Glutamatergic neuron (in vitro differentiated cells): ENCODE data around the gene VMP1. TPM values are rescaled to one million over a fixed set of nuclear protein-coding genes. Genes with fewer than 3 reads are reported as not detected.
"Not testable (repeated sequence)": the region's sequence is repeated elsewhere in the genome, so short reads cannot be mapped to it uniquely, and the experiment has no call there.

ENCODE experiments used
- DNase-seq: peaks from one replicate; pipeline ENCODE4 v3.0.0; 2022
- H3K27ac Mint-ChIP-seq: one replicate; pipeline ENCODE4 v1.8.0; 2020; ENCODE audit warnings: mild to moderate bottlenecking, mixed read lengths, inconsistent platforms; ENCODE audit not compliant: unreplicated experiment
- H3K27me3 Mint-ChIP-seq: one replicate; pipeline ENCODE4 v1.8.0; 2020; ENCODE audit warnings: mild to moderate bottlenecking, moderate library complexity, mixed read lengths, inconsistent platforms; ENCODE audit not compliant: unreplicated experiment
- H3K36me3 Mint-ChIP-seq: one replicate; pipeline ENCODE4 v1.8.0; 2020; ENCODE audit warnings: mild to moderate bottlenecking, mixed read lengths, inconsistent platforms; ENCODE audit not compliant: unreplicated experiment
- H3K4me1 Mint-ChIP-seq: one replicate; pipeline ENCODE4 v1.8.0; 2020; ENCODE audit warnings: mild to moderate bottlenecking, low read depth, mixed read lengths, inconsistent platforms; ENCODE audit not compliant: unreplicated experiment
- H3K4me3 Mint-ChIP-seq: one replicate; pipeline ENCODE4 v1.8.0; 2020; ENCODE audit warnings: mild to moderate bottlenecking, mixed read lengths, inconsistent platforms; ENCODE audit not compliant: unreplicated experiment
- H3K9me3 Mint-ChIP-seq: one replicate; pipeline ENCODE4 v1.8.0; 2020; ENCODE audit warnings: mild to moderate bottlenecking, moderate library complexity, mixed read lengths, inconsistent platforms; ENCODE audit not compliant: unreplicated experiment
- CTCF ChIP-seq: fragments of 200-600 bp; sonication (generic); IDR thresholded peaks from one replicate; pipeline ENCODE4 v1.5.0; 2021; ENCODE audit not compliant: partially characterized antibody, unreplicated experiment
- total RNA-seq: library from RNA; stranded (reverse); fragmentation: NEBNext Ultra II Directional; extraction: Animal tissue kit (Norgen Biotek cat#: 25700); gene quantifications from one replicate; pipeline ENCODE4 v1.2.1, GENCODE V29; 2021; ENCODE audit not compliant: unreplicated experiment

Gene VMP1
- total RNA-seq, 1 donor from 2014 or later = 64.1 TPM

- no peaks in the 10 kb centered on the region for H3K36me3 Mint-ChIP-seq
- H3K4me3 Mint-ChIP-seq = no peak overlapping the region
- no peak for TF ChIP-seq CTCF
- H3K27me3 Mint-ChIP-seq = no peaks in the 10 kb centered on the region
- H3K27ac Mint-ChIP-seq = no peak overlapping the region
- H3K9me3 Mint-ChIP-seq = no peaks in the 10 kb centered on the region
- DNase-seq = no peak
- peaks cover 11% of the 10 kb centered on the region for H3K4me1 Mint-ChIP-seq
These were observed 132.3 kb downstream of the VMP1 start for GRCh38 chr17:59839651-59840328.

- Mint-ChIP-seq H3K9me3 (no peaks in the 10 kb centered on the region), H3K27ac (no peak overlapping the region), H3K4me3 (no peak overlapping the region), H3K4me1 (peaks cover 11% of the 10 kb centered on the region), H3K36me3 (no peaks in the 10 kb centered on the region), H3K27me3 (no peaks in the 10 kb centered on the region)
- no peak for TF ChIP-seq CTCF
- DNase-seq = no peak
These were observed 133.1 kb downstream of the VMP1 start for GRCh38 chr17:59840329-59841090.

GRCh38 chr17:59841091-59841881 lies 133.8 kb downstream of the VMP1 start:
- H3K27ac Mint-ChIP-seq, H3K36me3 Mint-ChIP-seq, H3K4me3 Mint-ChIP-seq, H3K9me3 Mint-ChIP-seq, H3K27me3 Mint-ChIP-seq, DNase-seq: not testable (repeated sequence)
- H3K4me1 Mint-ChIP-seq = peaks cover 11% of the 10 kb centered on the region

GRCh38 chr17:59841882-59842263 lies 134.4 kb downstream of the VMP1 start:
- not testable (repeated sequence) for DNase-seq, H3K36me3 Mint-ChIP-seq, H3K27ac Mint-ChIP-seq, H3K4me3 Mint-ChIP-seq, H3K27me3 Mint-ChIP-seq, H3K9me3 Mint-ChIP-seq
- H3K4me1 Mint-ChIP-seq = peaks cover 11% of the 10 kb centered on the region

GRCh38 chr17:59842901-59843652 lies 135.6 kb downstream of the VMP1 start:
- H3K36me3 Mint-ChIP-seq = no peaks in the 10 kb centered on the region
- H3K27me3 Mint-ChIP-seq = no peaks in the 10 kb centered on the region
- TF ChIP-seq CTCF = no peak
- H3K27ac Mint-ChIP-seq = no peak overlapping the region
- no peak overlapping the region for H3K4me3 Mint-ChIP-seq
- peaks cover 10% of the 10 kb centered on the region for H3K4me1 Mint-ChIP-seq
- no peak for DNase-seq
- H3K9me3 Mint-ChIP-seq = no peaks in the 10 kb centered on the region
